ENCODE data around the gene IZUMO1. TPM values are rescaled to one million over a fixed set of nuclear protein-coding genes. Genes with fewer than 3 reads are reported as not detected.
A peak's percentile ranks its signal among the peaks of the same experiment; 100 is the strongest.
"Not testable (repeated sequence)": the region's sequence is repeated elsewhere in the genome, so short reads cannot be mapped to it uniquely, and the experiment has no call there.

Gene IZUMO1
- polyA plus RNA-seq, 10 donors: 0.23 to 2.2 (median 0.94) TPM

GRCh38 chr19:48714759-48715675 is 31.7 kb downstream of the IZUMO1 start:
- peak in 1 of 3 donors; percentile 21 for DNase-seq

- DNase-seq: peak; percentile 99 to 100 (median 100)
These were observed 32.6 kb downstream of the IZUMO1 start for GRCh38 chr19:48713864-48714755.

DNA sequence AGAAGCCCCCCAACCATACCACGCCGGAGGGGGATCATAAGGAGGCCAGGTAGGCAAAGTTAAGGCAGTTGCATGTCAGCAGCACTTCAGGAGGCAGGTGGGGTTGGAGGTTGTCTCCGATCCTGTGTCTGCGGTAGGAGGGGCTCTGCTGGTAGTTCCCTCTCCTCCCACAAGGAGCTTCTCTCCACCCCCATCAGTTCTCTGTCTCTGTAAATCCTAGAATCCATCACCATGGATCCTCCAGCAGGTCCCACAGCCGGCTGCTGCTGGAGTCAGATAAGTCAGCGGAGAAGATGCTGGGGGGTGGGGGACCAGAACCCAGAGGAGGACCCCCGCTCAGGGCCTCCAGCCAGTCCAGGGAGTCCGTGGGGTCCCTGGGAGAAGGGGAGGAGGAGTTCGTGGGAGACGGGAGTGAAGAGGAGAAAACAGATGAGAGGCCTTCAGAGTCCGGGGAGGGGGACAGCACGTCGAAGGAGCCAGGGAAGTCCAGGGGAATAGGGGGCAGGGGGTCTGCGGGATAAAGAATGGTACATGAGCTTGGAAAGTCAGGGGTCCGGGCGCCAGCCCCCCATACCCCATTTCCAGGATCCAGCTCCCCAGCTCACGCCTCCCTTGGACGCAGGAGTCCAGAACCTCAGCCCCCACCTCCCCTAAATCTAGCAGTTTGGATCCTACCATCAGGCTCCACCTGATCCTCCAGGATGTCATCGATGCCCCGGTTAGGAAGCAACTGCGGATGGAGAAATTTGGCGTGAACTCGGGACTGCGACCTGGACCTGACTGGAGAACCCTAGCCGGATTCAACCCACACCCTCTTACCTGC is 33.5 kb downstream of the IZUMO1 start:
- peak in 1 of 3 donors; percentile 50 for DNase-seq

DNA sequence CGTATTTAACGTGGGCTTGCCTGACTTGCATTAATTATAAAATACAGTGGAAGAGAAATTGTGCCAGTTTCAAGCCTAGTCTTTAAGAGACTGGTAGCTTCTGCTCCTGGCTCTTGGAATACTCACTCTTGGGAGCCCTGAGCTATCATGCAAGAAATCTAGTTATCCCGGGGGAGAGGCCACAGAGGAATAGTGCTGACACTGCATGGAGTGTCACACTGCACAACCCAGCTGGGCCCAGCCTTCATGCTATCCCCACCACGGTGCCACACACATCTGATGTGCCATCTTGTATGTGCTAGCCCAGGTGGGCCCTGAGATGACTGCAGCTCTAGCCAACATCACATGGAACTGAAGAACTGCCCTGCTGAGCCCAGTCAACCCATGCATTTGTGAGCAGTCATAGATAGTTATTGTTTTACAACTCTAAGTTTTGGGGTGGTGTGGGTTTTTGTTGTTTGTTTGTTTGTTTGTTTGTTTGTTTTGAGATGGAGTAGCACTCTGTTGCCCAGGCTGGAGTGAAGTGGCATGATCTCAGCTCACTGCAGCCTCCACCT is 35.5 kb downstream of the IZUMO1 start:
- no peak for DNase-seq

DNA sequence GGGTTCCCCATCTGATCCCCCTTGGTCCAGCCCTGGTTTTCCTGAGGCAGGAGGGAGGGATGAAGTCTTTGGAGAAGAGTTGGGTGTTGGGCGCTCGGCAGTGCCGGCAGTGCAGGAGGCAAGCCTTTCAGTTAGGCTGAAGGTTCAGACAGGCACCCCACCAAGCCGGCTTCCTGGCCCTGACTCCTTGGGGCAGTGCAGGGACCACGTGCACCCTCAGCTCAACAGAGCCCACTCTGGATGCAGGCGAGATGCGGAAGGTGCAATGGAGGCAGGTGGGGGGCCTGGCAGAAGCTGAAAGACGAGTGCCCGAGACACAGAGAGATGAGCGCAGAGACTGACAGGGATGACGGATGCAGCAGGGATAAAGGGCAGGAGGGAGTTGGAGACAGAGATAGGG is 38.2 kb downstream of the IZUMO1 start:
- DNase-seq: no peak

- no peak for DNase-seq
These were observed 41.3 kb downstream of the IZUMO1 start for GRCh38 chr19:48705431-48705830.

DNA sequence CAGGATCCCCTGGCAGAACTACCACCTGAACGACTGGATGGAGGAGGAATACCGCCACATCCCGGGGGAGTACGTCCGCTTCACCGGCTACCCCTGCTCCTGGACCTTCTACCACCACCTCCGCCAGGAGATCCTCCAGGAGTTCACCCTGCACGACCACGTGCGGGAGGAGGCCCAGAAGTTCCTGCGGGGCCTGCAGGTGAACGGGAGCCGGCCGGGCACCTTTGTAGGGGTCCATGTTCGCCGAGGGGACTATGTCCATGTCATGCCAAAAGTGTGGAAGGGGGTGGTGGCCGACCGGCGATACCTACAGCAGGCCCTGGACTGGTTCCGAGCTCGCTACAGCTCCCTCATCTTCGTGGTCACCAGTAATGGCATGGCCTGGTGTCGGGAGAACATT is 43.4 kb downstream of the IZUMO1 start:
- DNase-seq: no peak

DNA sequence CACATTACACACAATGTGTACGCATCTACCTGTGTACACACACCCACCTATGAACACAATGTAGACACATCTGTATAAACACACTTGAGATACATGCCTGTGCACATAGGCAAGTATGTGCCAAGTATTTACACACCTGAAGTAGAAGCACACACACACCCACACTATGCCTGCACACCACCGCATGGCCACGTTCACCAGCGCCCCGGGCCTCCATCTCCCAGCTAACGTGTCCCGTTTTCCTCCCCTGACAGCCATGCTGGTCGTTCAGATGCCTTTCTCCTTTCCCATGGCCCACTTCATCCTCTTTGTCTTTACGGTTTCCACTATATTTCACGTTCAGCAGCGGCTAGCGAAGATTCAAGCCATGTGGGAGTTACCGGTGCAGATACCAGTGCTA is 44.0 kb downstream of the IZUMO1 start:
- no peak for DNase-seq

GRCh38 chr19:48698046-48698445 is 48.7 kb downstream of the IZUMO1 start:
- no peak for DNase-seq

DNA sequence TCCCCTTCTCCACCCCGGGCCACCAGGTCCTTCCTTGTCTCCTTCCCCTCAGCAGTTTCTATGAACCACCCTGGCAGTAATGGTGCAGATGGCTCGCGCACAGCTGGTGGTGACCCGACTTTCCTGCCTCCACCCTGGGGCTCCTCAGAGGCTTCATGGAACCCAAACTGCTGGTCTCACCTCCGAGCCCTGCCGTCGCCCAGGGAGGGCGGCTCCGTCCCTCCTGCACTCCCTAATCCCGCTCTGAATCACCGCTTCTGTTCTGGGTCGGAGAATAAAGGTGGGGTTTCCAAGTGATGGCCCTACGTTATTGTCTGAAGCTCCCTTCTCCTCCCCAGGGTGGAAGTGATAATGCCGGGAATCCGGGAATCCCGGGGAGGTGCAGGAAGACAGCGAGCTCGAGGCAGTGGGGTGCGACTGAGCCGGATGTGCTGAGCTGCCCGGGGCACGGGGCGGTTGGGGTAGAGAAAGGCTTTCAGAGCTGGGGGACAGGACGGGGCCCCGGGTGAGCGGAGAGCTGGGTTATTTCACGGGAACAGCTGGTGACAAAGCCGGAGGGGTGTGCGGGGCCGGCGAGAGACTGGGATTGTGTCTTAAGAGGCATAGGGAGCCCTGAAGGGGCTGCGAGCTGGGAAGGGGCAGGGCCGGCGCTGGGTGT is 50.2 kb downstream of the IZUMO1 start:
- no peak for DNase-seq

GRCh38 chr19:48695743-48696352 is 50.9 kb downstream of the IZUMO1 start, which contains the start of gene FUT2:
TSS of gene FUT2 (plus strand) at chr19:48695971. CDS start at chr19:48702957, 6,986 bp downstream.
- no peak for DNase-seq

- not testable (repeated sequence) for DNase-seq
These were observed 53.1 kb downstream of the IZUMO1 start for GRCh38 chr19:48693629-48694028.

Other genes with a start within 250 kb of the IZUMO1 start
- under 1 TPM in 7 of 10 donors, not detected in 3; 0.04 to 0.70 (median 0.28) TPM for gene LMTK3, start 235.1 kb downstream of the IZUMO1 start, polyA plus RNA-seq (ENCODE audit: insufficient read length in 10 of 10)
- gene SULT2B1, start 194.7 kb downstream of the IZUMO1 start, polyA plus RNA-seq (ENCODE audit: insufficient read length in 10 of 10): 1 to 10 TPM in 2 of 10 donors, under 1 TPM in 4, not detected in 4; 0.21 to 3.5 (median 0.40) TPM
- gene SPACA4, start 140.2 kb downstream of the IZUMO1 start, polyA plus RNA-seq (ENCODE audit: insufficient read length in 10 of 10): not detected
- 1 to 10 TPM in 1 of 10 donors, under 1 TPM in 4, not detected in 5; 0.16 to 1.8 (median 0.24) TPM for gene FAM83E, start 131.8 kb downstream of the IZUMO1 start, polyA plus RNA-seq (ENCODE audit: insufficient read length in 10 of 10)
- gene RPL18, start 127.7 kb downstream of the IZUMO1 start, polyA plus RNA-seq (ENCODE audit: insufficient read length in 10 of 10): 1,000 to 10,000 TPM; 1,102 to 2,024 (median 1,616) TPM
- 1 to 10 TPM; 5.3 to 8.5 (median 7.4) TPM for gene SPHK2, start 127.4 kb downstream of the IZUMO1 start, polyA plus RNA-seq (ENCODE audit: insufficient read length in 10 of 10)
- 1 to 10 TPM; 3.9 to 9.7 (median 6.0) TPM for gene DBP, start 109.5 kb downstream of the IZUMO1 start, polyA plus RNA-seq (ENCODE audit: insufficient read length in 10 of 10)
- gene CA11, start 100.7 kb downstream of the IZUMO1 start, polyA plus RNA-seq (ENCODE audit: insufficient read length in 10 of 10): 10 to 100 TPM in 3 of 10 donors, 1 to 10 TPM in 7; 4.5 to 15.7 (median 9.0) TPM
- gene NTN5, start 73.9 kb downstream of the IZUMO1 start, polyA plus RNA-seq (ENCODE audit: insufficient read length in 10 of 10): 1 to 10 TPM in 8 of 10 donors, under 1 TPM in 2; 0.67 to 9.6 (median 2.3) TPM
- gene FUT2, start 50.9 kb downstream of the IZUMO1 start, polyA plus RNA-seq (ENCODE audit: insufficient read length in 10 of 10): 1 to 10 TPM in 2 of 10 donors, under 1 TPM in 8; 0.39 to 1.2 (median 0.83) TPM
- 100 to 1,000 TPM in 6 of 10 donors, 10 to 100 TPM in 4; 47.0 to 137 (median 107) TPM for gene MAMSTR, start 27.2 kb downstream of the IZUMO1 start, polyA plus RNA-seq (ENCODE audit: insufficient read length in 10 of 10)
- gene RASIP1, start 6.3 kb downstream of the IZUMO1 start, polyA plus RNA-seq (ENCODE audit: insufficient read length in 10 of 10): 10 to 100 TPM; 18.7 to 28.8 (median 21.7) TPM
- 1 to 10 TPM in 7 of 10 donors, under 1 TPM in 3; 0.62 to 1.9 (median 1.2) TPM for gene FUT1, start 5.7 kb upstream of the IZUMO1 start, polyA plus RNA-seq (ENCODE audit: insufficient read length in 10 of 10)
- gene FGF21, start 8.6 kb upstream of the IZUMO1 start, polyA plus RNA-seq (ENCODE audit: insufficient read length in 10 of 10): not detected
- 10 to 100 TPM; 19.6 to 24.3 (median 22.4) TPM for gene BCAT2, start 64.1 kb upstream of the IZUMO1 start, polyA plus RNA-seq (ENCODE audit: insufficient read length in 10 of 10)
- gene HSD17B14, start 89.6 kb upstream of the IZUMO1 start, polyA plus RNA-seq (ENCODE audit: insufficient read length in 10 of 10): 1 to 10 TPM; 2.6 to 4.5 (median 3.2) TPM
- 10 to 100 TPM; 23.6 to 43.5 (median 33.1) TPM for gene PLEKHA4, start 121.7 kb upstream of the IZUMO1 start, polyA plus RNA-seq (ENCODE audit: insufficient read length in 10 of 10)
- gene PPP1R15A, start 125.5 kb upstream of the IZUMO1 start, polyA plus RNA-seq (ENCODE audit: insufficient read length in 10 of 10): 10 to 100 TPM; 44.3 to 79.0 (median 62.4) TPM
- under 1 TPM in 5 of 10 donors, not detected in 5; 0.16 to 0.54 (median 0.30) TPM for gene TULP2, start 151.8 kb upstream of the IZUMO1 start, polyA plus RNA-seq (ENCODE audit: insufficient read length in 10 of 10)
- gene NUCB1, start 153.4 kb upstream of the IZUMO1 start, polyA plus RNA-seq (ENCODE audit: insufficient read length in 10 of 10): 100 to 1,000 TPM; 118 to 190 (median 146) TPM
- under 1 TPM in 9 of 10 donors, not detected in 1; 0.15 to 0.80 (median 0.39) TPM for gene DHDH, start 186.8 kb upstream of the IZUMO1 start, polyA plus RNA-seq (ENCODE audit: insufficient read length in 10 of 10)
- 10 to 100 TPM; 32.8 to 56.5 (median 42.7) TPM for gene BAX, start 208.0 kb upstream of the IZUMO1 start, polyA plus RNA-seq (ENCODE audit: insufficient read length in 10 of 10)
- 100 to 1,000 TPM; 520 to 975 (median 659) TPM for gene FTL, start 218.4 kb upstream of the IZUMO1 start, polyA plus RNA-seq (ENCODE audit: insufficient read length in 10 of 10)
- 100 to 1,000 TPM in 2 of 10 donors, 10 to 100 TPM in 8; 52.5 to 103 (median 84.0) TPM for gene GYS1, start 246.4 kb upstream of the IZUMO1 start, polyA plus RNA-seq (ENCODE audit: insufficient read length in 10 of 10)
- 10 to 100 TPM; 43.8 to 73.4 (median 52.0) TPM for gene RUVBL2, start 247.0 kb upstream of the IZUMO1 start, polyA plus RNA-seq (ENCODE audit: insufficient read length in 10 of 10)